NB4 (cell line): ENCODE results near the gene ANXA3.
"Not testable (repeated sequence)": the region's sequence is repeated elsewhere in the genome, so short reads cannot be mapped to it uniquely, and the experiment has no call there.

Source experiments
- DNase-seq: peaks from one replicate; pipeline ENCODE4 v3.0.0; 2010; ENCODE audit warnings: low read depth
- H3K4me3 ChIP-seq: one replicate; pipeline ENCODE4 v1.5.1; 2011; ENCODE audit warnings: mild to moderate bottlenecking, low read depth, low read length, moderate library complexity
- MAX ChIP-seq: IDR thresholded peaks from 2 replicates; pipeline ENCODE4 v1.6.1; 2011; ENCODE audit warnings: low read depth, low read length
- MYC ChIP-seq: IDR thresholded peaks from 2 replicates; pipeline ENCODE4 v1.6.1; 2011; ENCODE audit warnings: low read depth, low read length
- POLR2A ChIP-seq: IDR thresholded peaks from 2 replicates; pipeline ENCODE4 v1.6.1; 2011; ENCODE audit warnings: mild to moderate bottlenecking; ENCODE audit not compliant: insufficient read length; ENCODE audit errors: extremely low read depth
- TF ChIP-seq, protein P1 (sequence below): IDR thresholded peaks from one replicate; pipeline ENCODE4 v1.5.1; 2012; ENCODE audit warnings: low read depth, low read length

Gene ANXA3

DNA sequence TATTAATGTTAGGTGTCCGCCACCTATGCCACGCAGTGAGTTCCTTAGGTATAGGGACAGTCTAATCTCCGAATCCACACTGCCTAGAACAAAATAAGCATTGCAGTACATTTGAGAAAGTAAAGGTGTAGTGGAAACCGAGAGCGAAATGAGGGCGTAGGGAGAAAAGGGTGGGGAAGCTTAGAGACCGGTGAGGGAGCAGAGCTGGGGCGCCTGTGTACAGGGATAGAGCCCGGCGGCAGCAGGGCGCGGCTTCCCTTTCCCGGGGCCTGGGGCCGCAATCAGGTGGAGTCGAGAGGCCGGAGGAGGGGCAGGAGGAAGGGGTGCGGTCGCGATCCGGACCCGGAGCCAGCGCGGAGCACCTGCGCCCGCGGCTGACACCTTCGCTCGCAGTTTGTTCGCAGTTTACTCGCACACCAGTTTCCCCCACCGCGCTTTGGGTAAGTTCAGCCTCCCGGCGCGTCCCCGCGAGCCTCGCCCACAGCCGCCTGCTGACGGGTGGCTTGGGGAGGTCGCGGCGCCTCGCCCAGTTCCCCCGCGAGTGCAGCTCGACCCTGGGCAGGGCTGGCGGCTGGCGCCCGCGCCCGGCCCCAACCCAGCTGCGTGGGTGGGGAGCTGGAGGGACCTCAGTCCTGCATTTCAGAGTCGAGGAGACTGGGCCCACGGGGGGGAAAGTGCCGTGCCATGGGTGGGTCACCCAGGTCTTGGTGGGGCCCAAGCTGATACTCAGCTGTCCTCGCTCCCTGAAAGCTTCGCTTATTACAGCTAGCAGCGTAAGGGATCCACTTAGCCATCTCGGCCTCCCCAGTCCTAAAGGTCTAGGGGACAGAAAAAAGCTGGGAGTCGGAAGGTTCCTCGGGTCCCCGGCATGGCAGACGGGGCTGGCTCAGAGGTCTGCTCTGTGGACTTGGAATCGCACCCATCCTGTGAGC is at the start of gene ANXA3:
Gene ANXA3 (plus strand): TSS at position 351 of the 932 bp plus-strand sequence. CDS start 2,704 bp downstream, outside the sequence.
- DNase-seq, result peak; percentile 30
- peak within 1 kb of the TSS; percentile 26 for H3K4me3 ChIP-seq

DNA sequence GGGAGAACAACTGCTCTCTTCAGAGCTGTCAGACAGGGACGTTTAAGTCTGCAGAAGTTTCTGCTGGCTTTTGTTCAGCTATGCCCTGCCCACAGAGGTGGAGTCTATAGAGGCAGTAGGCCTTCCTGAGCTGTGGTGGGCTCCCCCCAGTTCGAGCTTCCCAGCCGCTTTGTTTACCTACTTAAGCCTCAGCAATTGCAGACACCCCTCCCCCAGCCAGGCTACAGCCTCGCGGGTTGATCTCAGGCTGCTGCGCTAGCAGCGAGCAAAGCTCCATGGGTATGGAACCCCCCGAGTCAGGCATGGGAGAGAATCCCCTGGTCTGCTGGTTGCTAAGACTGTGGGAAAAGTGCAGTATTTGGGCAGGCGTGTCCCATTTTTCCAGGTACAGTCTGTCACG is 45.3 kb upstream of the ANXA3 start:
- DNase-seq, H3K4me3 ChIP-seq: not testable (repeated sequence)

More for the DNA sequence above, at the start of gene ANXA3:
- TF ChIP-seq, protein P1, sequence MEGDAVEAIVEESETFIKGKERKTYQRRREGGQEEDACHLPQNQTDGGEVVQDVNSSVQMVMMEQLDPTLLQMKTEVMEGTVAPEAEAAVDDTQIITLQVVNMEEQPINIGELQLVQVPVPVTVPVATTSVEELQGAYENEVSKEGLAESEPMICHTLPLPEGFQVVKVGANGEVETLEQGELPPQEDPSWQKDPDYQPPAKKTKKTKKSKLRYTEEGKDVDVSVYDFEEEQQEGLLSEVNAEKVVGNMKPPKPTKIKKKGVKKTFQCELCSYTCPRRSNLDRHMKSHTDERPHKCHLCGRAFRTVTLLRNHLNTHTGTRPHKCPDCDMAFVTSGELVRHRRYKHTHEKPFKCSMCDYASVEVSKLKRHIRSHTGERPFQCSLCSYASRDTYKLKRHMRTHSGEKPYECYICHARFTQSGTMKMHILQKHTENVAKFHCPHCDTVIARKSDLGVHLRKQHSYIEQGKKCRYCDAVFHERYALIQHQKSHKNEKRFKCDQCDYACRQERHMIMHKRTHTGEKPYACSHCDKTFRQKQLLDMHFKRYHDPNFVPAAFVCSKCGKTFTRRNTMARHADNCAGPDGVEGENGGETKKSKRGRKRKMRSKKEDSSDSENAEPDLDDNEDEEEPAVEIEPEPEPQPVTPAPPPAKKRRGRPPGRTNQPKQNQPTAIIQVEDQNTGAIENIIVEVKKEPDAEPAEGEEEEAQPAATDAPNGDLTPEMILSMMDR, result no peak
- TF ChIP-seq MYC (no peak), POLR2A (no peak), MAX (no peak)

- no peak overlapping the region for H3K4me3 ChIP-seq
- TF ChIP-seq POLR2A (no peak), MYC (no peak), MAX (no peak)
- TF ChIP-seq, protein P1, result no peak
- DNase-seq, result no peak
Observed at GRCh38 chr4:78509043-78509442, 42.5 kb upstream of the ANXA3 start.

DNA sequence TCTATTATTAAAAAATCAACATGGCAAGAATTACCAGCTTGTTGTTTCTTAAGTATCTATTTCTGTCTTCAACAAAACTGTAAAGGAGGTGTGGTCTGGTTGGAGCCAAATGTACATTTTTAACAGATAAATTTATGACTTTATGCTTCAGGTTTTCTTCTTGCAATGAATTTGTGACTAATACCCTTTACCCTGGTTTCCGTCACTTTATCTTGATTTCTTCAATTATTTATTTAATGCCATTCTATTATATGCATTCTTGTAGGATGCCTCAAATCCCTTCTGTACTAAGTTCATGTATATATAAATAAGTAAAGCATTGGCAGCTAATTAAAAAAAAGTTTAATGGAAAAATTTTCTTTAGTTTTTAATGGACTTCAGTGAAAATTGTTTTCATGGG is 41.5 kb upstream of the ANXA3 start:
- no peak overlapping the region for H3K4me3 ChIP-seq
- TF ChIP-seq MAX (no peak), POLR2A (no peak), MYC (no peak)
- TF ChIP-seq, protein P1, result no peak

GRCh38 chr4:78510681-78511080 is 40.9 kb upstream of the ANXA3 start:
- no peak overlapping the region for H3K4me3 ChIP-seq
- TF ChIP-seq POLR2A, result no peak
- DNase-seq, result no peak

More for the DNA sequence above, 41.5 kb upstream of the ANXA3 start:
- no peak for DNase-seq

DNA sequence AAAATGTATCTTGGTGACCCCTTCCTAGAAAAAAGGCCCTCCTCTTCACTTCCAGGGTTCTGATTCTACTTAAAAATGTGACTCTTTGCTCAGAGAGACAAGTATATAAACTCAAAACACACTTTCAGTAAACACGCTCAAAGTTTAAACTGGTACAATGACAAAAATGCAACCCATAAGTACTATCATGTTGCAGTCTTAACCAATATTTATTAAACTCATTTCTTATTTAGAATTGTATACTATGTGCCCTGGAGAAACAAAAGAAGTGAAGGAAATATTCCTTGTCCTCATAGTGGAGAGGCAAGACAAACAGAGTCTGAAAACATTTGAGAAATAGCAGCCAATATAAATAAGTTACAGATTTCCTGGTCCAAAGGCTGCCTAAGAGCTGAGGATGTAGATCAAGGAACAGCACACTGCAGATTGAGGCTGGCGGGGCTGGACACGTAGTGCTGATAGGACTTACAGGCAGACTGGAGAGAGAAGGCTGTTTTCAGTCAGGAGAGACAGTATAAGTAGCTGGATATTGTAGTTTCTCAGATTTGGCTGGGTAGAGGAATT is 39.1 kb upstream of the ANXA3 start:
- no peak overlapping the region for H3K4me3 ChIP-seq
- DNase-seq, result no peak
- TF ChIP-seq, protein P1, result no peak
- no peak for TF ChIP-seq MYC
- TF ChIP-seq POLR2A, result no peak
- no peak for TF ChIP-seq MAX
